Measurements from ENCODE around the gene PIK3CD. TPM values are rescaled to one million over a fixed set of nuclear protein-coding genes. Genes with fewer than 3 reads are reported as not detected.

Gene PIK3CD
- total and polyA plus RNA-seq, 2 of the 4 experiments (the other 2 are of a cell fraction), result 5.0 to 12.1 TPM

- no TSS peak for BruUV-seq (replicated peaks)
- Histone ChIP-seq H4K8ac (ENCODE audit: low read depth in 2 of 2, low read length in 2 of 2) (peak overlapping the region in 1 of 2 experiments; percentile 53; a peak in 2 of 4 replicates), H3K4ac (ENCODE audit: low read depth, low read length) (peak overlapping the region; percentile 30; the same call in 1 of the 2 replicates), H2AFZ (replicated peaks; ENCODE audit: low read length, poor library complexity) (peak overlapping the region; percentile 39), H3K23ac (ENCODE audit: low read depth, low read length) (no peak overlapping the region), H3K36me3 (ENCODE audit: control insufficient read depth, insufficient read depth, low read length) (no peaks in the 10 kb centered on the region), H2BK5ac (ENCODE audit: low read depth, low read length, poor library complexity, severe bottlenecking) (peak overlapping the region; percentile 17), H2AK9ac (replicated peaks; ENCODE audit: low read depth, low read length, poor library complexity) (peak overlapping the region; percentile 31), H3K27me3 (ENCODE audit: control insufficient read depth, insufficient read depth, low read length) (no peaks in the 10 kb centered on the region; the same call in 1 of the 2 replicates), H3K9me3 (ENCODE audit: control insufficient read depth, insufficient read depth, low read length) (no peaks in the 10 kb centered on the region), H3K9ac (ENCODE audit: low read depth, low read length) (no peak overlapping the region), H3K27ac (ENCODE audit: insufficient read depth, low read length) (peak overlapping the region; percentile 45), H4K5ac (ENCODE audit: low read depth, low read length) (peak overlapping the region; percentile 67), H3K9me1 (ENCODE audit: insufficient read depth, low read length) (no peaks in the 10 kb centered on the region), H3K79me1 (ENCODE audit: low read depth in 1 of 2, low read length in 2 of 2) (no peaks in the 10 kb centered on the region; a peak in 1 of 4 replicates), H3K4me3 (ENCODE audit: insufficient read depth, low read depth, low read length) (no peak overlapping the region), H3K56ac (ENCODE audit: extremely low read depth, insufficient read depth, low read length) (no peak overlapping the region), H2BK15ac (ENCODE audit: low read depth, low read length) (peak overlapping the region; percentile 19; the same call in 1 of the 3 replicates), H3K14ac (replicated peaks; ENCODE audit: low read depth, low read length) (0 out of 2 replicates have a peak overlapping the region, but pooled peaks have one; percentile 33), H2BK120ac (ENCODE audit: low read depth, low read length) (peak overlapping the region; percentile 24; the same call in 1 of the 2 replicates), H3K4me2 (ENCODE audit: low read depth, low read length) (no peak overlapping the region), H2BK20ac (ENCODE audit: low read depth, low read length) (peak overlapping the region; percentile 0), H4K20me1 (ENCODE audit: insufficient read depth, low read length) (no peaks in the 10 kb centered on the region), H3K4me1 (ENCODE audit: control insufficient read depth, insufficient read depth, low read length) (peaks cover 9% of the 10 kb centered on the region), H3K18ac (ENCODE audit: low read depth, low read length) (peak overlapping the region; percentile 76), H4K91ac (ENCODE audit: insufficient read depth, low read depth, low read length) (peak overlapping the region; percentile 35; the same call in 1 of the 2 replicates), H2AK5ac (ENCODE audit: low read depth, low read length) (peak overlapping the region; percentile 71)
- dilution Hi-C loops (cut with HindIII; ENCODE audit: low sequenced_read_pairs, unreplicated experiment), result no loop called here
- peak; percentile 84 for DNase-seq
- WGBS, 2 experiments (ENCODE audit: extremely low coverage in 2 of 2, insufficient read length in 1 of 2), result no CpG with 5 or more reads among the region's 8 CpGs
- in situ Hi-C loops (cut with MboI; ENCODE audit: low sequenced_read_pairs), result no loop called here
- peak; percentile 92 for ATAC-seq (ENCODE audit: low read depth)
- intact Hi-C loops (cut with micrococcal nuclease), result no loop called here
- ChIA-PET CTCF (no interaction called here), POLR2A (ENCODE audit: unreplicated experiment) (no interaction called here)
- TF ChIP-seq NFE2L2 (IDR thresholded peaks at IDR 0.05; ENCODE audit: low read depth, low read length), result no peak
- TF ChIP-seq MXI1 (IDR thresholded peaks at IDR 0.05; ENCODE audit: borderline replicate concordance, low read depth, low read length), result no peak
- TF ChIP-seq MAFK (IDR thresholded peaks at IDR 0.05; ENCODE audit: low read depth, low read length), result peak; percentile 81
- 0 out of 2 replicates have a peak, but pooled peaks have one; percentile 9 for TF ChIP-seq FOS (IDR thresholded peaks at IDR 0.05; ENCODE audit: low read depth, low read length)
- 0 out of 2 replicates have a peak, but pooled peaks have one; percentile 16 for TF ChIP-seq CEBPB (IDR thresholded peaks at IDR 0.05; ENCODE audit: low read depth, low read length)
- no peak for TF ChIP-seq RCOR1 (IDR thresholded peaks at IDR 0.05; ENCODE audit: insufficient replicate concordance, low read length)
- peak; percentile 28; the same call in 1 of the 2 replicates for TF ChIP-seq MAZ (IDR thresholded peaks at IDR 0.05; ENCODE audit: borderline replicate concordance, low read depth, low read length)
Observed at GRCh38 chr1:9671377-9672140, 20.0 kb downstream of the PIK3CD start.

Measured in IMR-90 (cell line).